H1 (cell line): ENCODE results near the gene FAT3. TPM values are rescaled to one million over a fixed set of nuclear protein-coding genes. Genes with fewer than 3 reads are reported as not detected.

Experiments used
- CTCF ChIA-PET: fragments of 300-600 bp; sonication (Branson Sonifier 250); formaldehyde crosslinking; loops from one replicate; lab custom pipeline; 2021; ENCODE audit not compliant: partially characterized antibody; lab: Charles Lee
- POLR2A ChIA-PET: fragments of 300-600 bp; sonication (Branson Sonifier 250); formaldehyde crosslinking; loops from one replicate; lab custom pipeline; 2021; ENCODE audit warnings: inconsistent platforms; ENCODE audit not compliant: partially characterized antibody; lab: Charles Lee
- DNase-seq, 2 experiments: peaks; one replicate each; pipeline versions ENCODE4 v3.0.0 to v3.0.0-alpha.2; 2010 to 2022; ENCODE audit warnings: low spot score in 2 of 2, low read depth in 1 of 2, mixed read lengths in 1 of 2
- FAIRE-seq: peaks from 2 replicates; lab custom pipeline; 2011; peaks lifted over from hg19 to GRCh38; lab: Jason Lieb, UNC
- H2AFZ ChIP-seq: 2 replicates; pipeline ENCODE4 v1.8.1; 2012; ENCODE audit warnings: low read length, inconsistent platforms
- H2AK5ac ChIP-seq: 2 replicates; pipeline ENCODE4 v1.6.1; 2013; ENCODE audit warnings: low read depth, low read length
- H2BK120ac ChIP-seq: replicated peaks from 2 replicates; pipeline ENCODE3; 2013; ENCODE audit warnings: low read depth, low read length, inconsistent platforms
- H2BK12ac ChIP-seq: 2 replicates; pipeline ENCODE4 v1.6.1; 2013; ENCODE audit warnings: low read depth, low read length
- H2BK15ac ChIP-seq: 2 replicates; pipeline ENCODE4 v1.6.1; 2013; ENCODE audit warnings: low read length
- H2BK20ac ChIP-seq: 2 replicates; pipeline ENCODE4 v1.6.1; 2013; ENCODE audit warnings: low read length
- H2BK5ac ChIP-seq: 2 replicates; pipeline ENCODE4 v1.6.1; 2013; ENCODE audit warnings: low read depth, low read length
- H3K14ac ChIP-seq: 2 replicates; pipeline ENCODE4 v1.6.1; 2013; ENCODE audit warnings: inconsistent platforms; ENCODE audit not compliant: insufficient read length
- H3K18ac ChIP-seq: 2 replicates; pipeline ENCODE4 v1.6.1; 2013; ENCODE audit warnings: low read length; ENCODE audit errors: extremely low read depth
- H3K23ac ChIP-seq: 2 replicates; pipeline ENCODE4 v1.6.1; 2013; ENCODE audit warnings: inconsistent platforms; ENCODE audit not compliant: insufficient read length
- H3K23me2 ChIP-seq: 2 replicates; pipeline ENCODE4 v1.6.1; 2013; ENCODE audit warnings: low read depth, low read length
- H3K27ac ChIP-seq: 2 replicates; pipeline ENCODE4 v1.6.1; 2011; ENCODE audit warnings: low read depth, low read length, inconsistent platforms
- H3K27me3 ChIP-seq, 4 experiments: replicated peaks in 1 of 4; 1 replicate in 1 of 4; 2 replicates in 3 of 4; pipeline versions ENCODE4 v1.6.1 to v1.8.1; 2011 to 2013; ENCODE audit warnings: low read length in 3 of 4, mild to moderate bottlenecking in 3 of 4, inconsistent platforms in 2 of 4, mixed read lengths in 2 of 4, moderate library complexity in 1 of 4; ENCODE audit not compliant: control insufficient read depth in 3 of 4, insufficient read depth in 3 of 4; ENCODE audit errors: extremely low read depth in 1 of 4
- H3K36me3 ChIP-seq, 4 experiments: 2 replicates each; pipeline versions ENCODE4 v1.6.1 to v1.8.1; 2011 to 2013; ENCODE audit warnings: mild to moderate bottlenecking in 4 of 4, low read length in 3 of 4, moderate library complexity in 2 of 4, control low read depth in 1 of 4, inconsistent platforms in 1 of 4; ENCODE audit not compliant: insufficient read depth in 4 of 4, control insufficient read depth in 2 of 4
- H3K4ac ChIP-seq: replicated peaks from 2 replicates; pipeline ENCODE3; 2013; ENCODE audit warnings: low read length, low read depth, mixed read lengths, inconsistent platforms; ENCODE audit not compliant: insufficient read length
- H3K4me1 ChIP-seq, 4 experiments: replicated peaks in 1 of 4; 1 replicate in 1 of 4; 2 replicates in 3 of 4; pipeline versions ENCODE4 v1.6.1 to v1.8.1; 2011 to 2013; ENCODE audit warnings: low read length in 3 of 4, inconsistent platforms in 2 of 4, mixed read lengths in 1 of 4; ENCODE audit not compliant: insufficient read depth in 4 of 4, control insufficient read depth in 3 of 4
- H3K4me2 ChIP-seq, 2 experiments: 2 replicates each; pipeline versions ENCODE4 v1.6.1 to v1.8.1; 2011 to 2013; ENCODE audit warnings: low read depth in 2 of 2, low read length in 2 of 2, control low read depth in 1 of 2, inconsistent platforms in 1 of 2, mild to moderate bottlenecking in 1 of 2; ENCODE audit not compliant: insufficient read depth in 1 of 2
- H3K4me3 ChIP-seq, 4 experiments: fragments of 200-600, 300-600 bp in 1 of 4; sonication (generic), shearing (Covaris generic), sonication (Bioruptor Twin) in 1 of 4; 2 replicates each; pipeline versions ENCODE4 v1.5.1 to v1.8.1; 2011 to 2016; ENCODE audit warnings: low read length in 4 of 4, low read depth in 3 of 4, control low read depth in 2 of 4, inconsistent platforms in 2 of 4, mild to moderate bottlenecking in 2 of 4, mixed read lengths in 1 of 4, moderate library complexity in 1 of 4; ENCODE audit not compliant: insufficient read depth in 2 of 4; ENCODE audit errors: extremely low read depth in 1 of 4
- H3K56ac ChIP-seq: replicated peaks from 2 replicates; pipeline ENCODE3; 2013; ENCODE audit warnings: low read depth, mild to moderate bottlenecking, mixed read lengths, low read length, inconsistent platforms; ENCODE audit not compliant: insufficient read length
- H3K79me1 ChIP-seq: 2 replicates; pipeline ENCODE4 v1.6.1; 2013; ENCODE audit warnings: low read depth, low read length, control low read depth
- H3K79me2 ChIP-seq, 2 experiments: 2 replicates each; pipeline versions ENCODE4 v1.6.1 to v1.8.1; 2012 to 2013; ENCODE audit warnings: low read length in 2 of 2, mild to moderate bottlenecking in 2 of 2, inconsistent platforms in 1 of 2; ENCODE audit not compliant: insufficient read depth in 2 of 2, control insufficient read depth in 1 of 2
- H3K9ac ChIP-seq, 4 experiments: replicated peaks in 1 of 4; 1 replicate in 1 of 4; 2 replicates in 3 of 4; pipeline versions ENCODE4 v1.6.1 to v1.8.1; 2011 to 2013; ENCODE audit warnings: low read depth in 3 of 4, low read length in 3 of 4, control low read depth in 2 of 4, mild to moderate bottlenecking in 2 of 4, moderate library complexity in 2 of 4, inconsistent platforms in 1 of 4; ENCODE audit errors: extremely low read depth in 1 of 4
- H3K9me3 ChIP-seq, 2 experiments: 2 replicates each; pipeline versions ENCODE4 v1.6.1 to v1.8.1; 2012 to 2013; ENCODE audit warnings: mild to moderate bottlenecking in 2 of 2, moderate library complexity in 2 of 2, control low read depth in 1 of 2, inconsistent platforms in 1 of 2, low read depth in 1 of 2, low read length in 1 of 2, mixed read lengths in 1 of 2; ENCODE audit not compliant: insufficient read depth in 2 of 2
- H4K20me1 ChIP-seq, 2 experiments: replicated peaks in 1 of 2; 2 replicates each; pipeline versions ENCODE3 to v1.8.1; 2011 to 2013; ENCODE audit warnings: inconsistent platforms in 2 of 2, low read length in 2 of 2, mild to moderate bottlenecking in 1 of 2; ENCODE audit not compliant: insufficient read depth in 2 of 2, control insufficient read depth in 1 of 2
- H4K5ac ChIP-seq: 2 replicates; pipeline ENCODE4 v1.6.1; 2013; ENCODE audit warnings: low read length, low read depth, mixed read lengths, inconsistent platforms; ENCODE audit not compliant: insufficient read length
- H4K8ac ChIP-seq: 2 replicates; pipeline ENCODE4 v1.8.0; 2013; ENCODE audit warnings: mild to moderate bottlenecking, moderate library complexity, low read length, inconsistent platforms; ENCODE audit not compliant: insufficient read depth; ENCODE audit errors: extremely low read depth
- H4K91ac ChIP-seq: replicated peaks from 2 replicates; pipeline ENCODE3; 2013; ENCODE audit warnings: low read length, mixed read lengths, inconsistent platforms; ENCODE audit not compliant: insufficient read length
- CEBPB ChIP-seq: IDR thresholded peaks from 2 replicates; pipeline ENCODE4 v1.6.1; 2012; ENCODE audit warnings: low read depth, low read length
- FOSL1 ChIP-seq: IDR thresholded peaks from 2 replicates; pipeline ENCODE4 v1.6.1; 2011; ENCODE audit warnings: mild to moderate bottlenecking, low read depth, low read length, moderate library complexity; ENCODE audit not compliant: insufficient read depth
- NANOG ChIP-seq: IDR thresholded peaks from 2 replicates; pipeline ENCODE4 v1.6.1; 2011; ENCODE audit warnings: low read length, low read depth, mild to moderate bottlenecking, inconsistent platforms; ENCODE audit not compliant: insufficient read depth, poor library complexity, severe bottlenecking
- RXRA ChIP-seq: IDR thresholded peaks from 2 replicates; pipeline ENCODE4 v1.6.1; 2011; ENCODE audit warnings: low read depth, mild to moderate bottlenecking, low read length, moderate library complexity; ENCODE audit not compliant: insufficient read depth
- SP4 ChIP-seq: IDR thresholded peaks from 2 replicates; pipeline ENCODE4 v1.6.1; 2012; ENCODE audit warnings: low read length, inconsistent platforms
- SUZ12 ChIP-seq: fragments of 200-600 bp; sonication (generic); IDR thresholded peaks from 2 replicates; pipeline ENCODE4 v1.6.1; 2012; ENCODE audit warnings: mild to moderate bottlenecking, inconsistent platforms, low read length, moderate library complexity, mixed read lengths
- polyA plus RNA-seq, 7 experiments: library from polyadenylated mRNA; depleted of rRNA in 3 of 7; stranded (reverse) in 5 of 7; unstranded in 2 of 7; fragments of >200 nt in 5 of 7; fragments of 200-250 nt in 2 of 7; gene quantifications; 1 replicate in 5 of 7; 2 replicates in 1 of 7; 4 replicates in 1 of 7; pipeline versions ENCODE4 v1.2.1 to v1.2.3, GENCODE V29; 2011 to 2013; ENCODE audit warnings: missing spikeins in 2 of 7, mixed read lengths in 2 of 7
- total RNA-seq: library from RNA; stranded (reverse); fragmentation: NEBNext Ultra II Directional; extraction: Animal tissue kit (Norgen Biotek cat#: 25700); gene quantifications from 2 replicates; pipeline ENCODE4 v1.2.1, GENCODE V29; 2021

FAT3 gene
- total and polyA plus RNA-seq, 2 of the 8 experiments (the other 6 are each of a cell fraction or from before 2014, with no cell fraction given): 7.2 to 18.4 TPM

GRCh38 chr11:92246630-92247029 lies 22.0 kb downstream of the FAT3 start:
- no peak for FAIRE-seq
- 0 out of 2 replicates have a peak, but pooled peaks cover 2% of the 10 kb centered on the region for H3K79me1 ChIP-seq
- no peak for TF ChIP-seq CEBPB
- no peak for TF ChIP-seq SP4
- no peak for TF ChIP-seq NANOG
- TF ChIP-seq FOSL1: no peak
- TF ChIP-seq SUZ12: no peak
- no peak for TF ChIP-seq RXRA

More at GRCh38 chr11:92246630-92247029, 22.0 kb downstream of the FAT3 start:
- Histone ChIP-seq H3K23ac (no peak overlapping the region), H3K56ac (no peak overlapping the region), H3K23me2 (no peaks in the 10 kb centered on the region), H2BK15ac (no peak overlapping the region), H2AFZ (no peak overlapping the region), H3K9me3 (no peaks in the 10 kb centered on the region), H3K4me3 (no peak overlapping the region), H3K4me2 (no peak overlapping the region), H3K18ac (no peak overlapping the region), H3K36me3 (no peaks in the 10 kb centered on the region), H4K91ac (no peak overlapping the region), H3K4ac (no peak overlapping the region), H4K20me1 (no peaks in the 10 kb centered on the region), H2BK120ac (no peak overlapping the region), H3K27me3 (no peaks in the 10 kb centered on the region), H4K5ac (no peak overlapping the region), H2BK5ac (no peak overlapping the region), H3K79me2 (peaks cover 0 to 33% of the 10 kb centered on the region in 2 experiments; a peak in 2 of 4 replicates), H2AK5ac (no peak overlapping the region), H2BK12ac (no peak overlapping the region), H4K8ac (no peak overlapping the region), H3K27ac (no peak overlapping the region), H3K14ac (no peak overlapping the region), H3K9ac (no peak overlapping the region), H2BK20ac (no peak overlapping the region), H3K4me1 (peaks cover 0 to 3% (median 0%) of the 10 kb centered on the region in 4 experiments; a peak in 2 of 7 replicates)
- CTCF ChIA-PET: interaction anchor here (1.2 kb wide), 1 partner anchor 136 kb away, joined by 3 read pairs; no protein-coding TSS in a partner anchor
- DNase-seq: no peak
- POLR2A ChIA-PET: interaction anchor here (1.0 kb wide), 1 partner anchor 22 kb away, joined by 4 read pairs; the partner anchor contains the start of gene FAT3
